Keratinocyte (primary cell): ENCODE measurements around the gene IQCK. TPM values are rescaled to one million over a fixed set of nuclear protein-coding genes. Genes with fewer than 3 reads are reported as not detected.

Source experiments
- DNase-seq: peaks from one replicate; pipeline ENCODE4 v3.0.0-alpha.2; 2011; ENCODE audit warnings: low read depth, missing footprints, low spot score
- FAIRE-seq: peaks from 2 replicates; lab custom pipeline; 2011; peaks lifted over from hg19 to GRCh38; lab: Jason Lieb, UNC
- H2AFZ ChIP-seq: 2 replicates; pipeline ENCODE4 v1.6.0; 2012; ENCODE audit warnings: low read length, control low read depth, inconsistent platforms; ENCODE audit not compliant: control insufficient read depth
- H3K27ac ChIP-seq: 2 replicates; pipeline ENCODE4 v1.5.1; 2011; ENCODE audit warnings: low read length; ENCODE audit not compliant: control insufficient read depth, insufficient read depth
- H3K27me3 ChIP-seq: 3 replicates; pipeline ENCODE4 v1.6.0; 2011; ENCODE audit warnings: low read length; ENCODE audit not compliant: control insufficient read depth, insufficient read depth; ENCODE audit errors: extremely low read depth
- H3K36me3 ChIP-seq, 2 experiments: 2 replicates in 1 of 2; 3 replicates in 1 of 2; pipeline ENCODE4 v1.5.1; 2011; ENCODE audit warnings: low read length in 2 of 2, mild to moderate bottlenecking in 1 of 2; ENCODE audit not compliant: control insufficient read depth in 2 of 2, insufficient read depth in 2 of 2; ENCODE audit errors: extremely low read depth in 1 of 2
- H3K4me1 ChIP-seq: 3 replicates; pipeline ENCODE4 v1.5.1; 2011; ENCODE audit warnings: low read length; ENCODE audit not compliant: control insufficient read depth, insufficient read depth; ENCODE audit errors: extremely low read depth
- H3K4me2 ChIP-seq: 3 replicates; pipeline ENCODE4 v1.6.0; 2011; ENCODE audit warnings: low read depth, low read length; ENCODE audit not compliant: control insufficient read depth, insufficient read depth; ENCODE audit errors: extremely low read depth
- H3K4me3 ChIP-seq, 3 experiments: fragments of 200-600 bp in 1 of 3; sonication (generic) in 1 of 3; 2 replicates in 2 of 3; 3 replicates in 1 of 3; pipeline ENCODE4 v1.5.1; 2011 to 2016; ENCODE audit warnings: low read length in 3 of 3, mild to moderate bottlenecking in 3 of 3, control low read depth in 2 of 3, inconsistent platforms in 1 of 3, low read depth in 1 of 3, mixed read lengths in 1 of 3, mixed run types in 1 of 3, moderate library complexity in 1 of 3; ENCODE audit not compliant: control insufficient read depth in 2 of 3, insufficient read depth in 2 of 3; ENCODE audit errors: extremely low read depth in 1 of 3
- H3K79me2 ChIP-seq: 2 replicates; pipeline ENCODE4 v1.6.0; 2012; ENCODE audit warnings: low read length; ENCODE audit not compliant: control insufficient read depth, insufficient read depth
- H3K9ac ChIP-seq: 3 replicates; pipeline ENCODE4 v1.6.0; 2011; ENCODE audit warnings: low read length; ENCODE audit not compliant: control insufficient read depth, insufficient read depth; ENCODE audit errors: extremely low read depth
- H3K9me1 ChIP-seq: 3 replicates; pipeline ENCODE4 v1.6.0; 2011; ENCODE audit warnings: low read length; ENCODE audit not compliant: control insufficient read depth, insufficient read depth; ENCODE audit errors: extremely low read depth
- H3K9me3 ChIP-seq: 2 replicates; pipeline ENCODE4 v1.5.1; 2012; ENCODE audit warnings: low read depth, low read length; ENCODE audit not compliant: control insufficient read depth
- H4K20me1 ChIP-seq: 3 replicates; pipeline ENCODE4 v1.6.0; 2011; ENCODE audit warnings: low read length; ENCODE audit not compliant: control insufficient read depth, insufficient read depth; ENCODE audit errors: extremely low read depth
- EZH2 ChIP-seq: IDR thresholded peaks from one replicate; pipeline ENCODE4 v1.6.1; 2012; ENCODE audit warnings: inconsistent platforms, mild to moderate bottlenecking, low read length, moderate library complexity
- dilution Hi-C: fragments of 300-500 bp; cut with MboI; formaldehyde crosslinking; loops from one replicate; pipeline ENCODE4 v1.7.0; 2020; ENCODE audit warnings: low sequenced_read_pairs; ENCODE audit not compliant: extremely low pct_ligation_motif_present
- polyA plus RNA-seq, 5 experiments: library from polyadenylated mRNA; depleted of rRNA in 3 of 5; stranded (reverse) in 3 of 5; stranded (forward) in 1 of 5; unstranded in 1 of 5; fragments of >200 nt; gene quantifications; 1 replicate in 1 of 5; 2 replicates in 3 of 5; 3 replicates in 1 of 5; pipeline versions ENCODE4 v1.2.1 to v1.2.3, GENCODE V29; 2011 to 2012; ENCODE audit warnings: missing spikeins in 2 of 5, low read depth in 1 of 5, low replicate concordance in 1 of 5
- TF ChIP-seq, protein P1 (sequence below), 3 experiments: IDR thresholded peaks in 1 of 3; conservative IDR thresholded peaks in 1 of 3; optimal IDR thresholded peaks in 1 of 3; 2 replicates in 2 of 3; 3 replicates in 1 of 3; pipeline versions ENCODE3 to v1.5.1; 2011; ENCODE audit warnings: low read length in 3 of 3, mild to moderate bottlenecking in 3 of 3, moderate library complexity in 2 of 3, control low read depth in 1 of 3, inconsistent platforms in 1 of 3; ENCODE audit not compliant: insufficient read depth in 2 of 3; ENCODE audit errors: extremely low read depth in 1 of 3

The IQCK gene
- polyA plus RNA-seq, 1 donor (not counting 4 experiments of a cell fraction or from before 2014, with no cell fraction given): 9.7 TPM

DNA sequence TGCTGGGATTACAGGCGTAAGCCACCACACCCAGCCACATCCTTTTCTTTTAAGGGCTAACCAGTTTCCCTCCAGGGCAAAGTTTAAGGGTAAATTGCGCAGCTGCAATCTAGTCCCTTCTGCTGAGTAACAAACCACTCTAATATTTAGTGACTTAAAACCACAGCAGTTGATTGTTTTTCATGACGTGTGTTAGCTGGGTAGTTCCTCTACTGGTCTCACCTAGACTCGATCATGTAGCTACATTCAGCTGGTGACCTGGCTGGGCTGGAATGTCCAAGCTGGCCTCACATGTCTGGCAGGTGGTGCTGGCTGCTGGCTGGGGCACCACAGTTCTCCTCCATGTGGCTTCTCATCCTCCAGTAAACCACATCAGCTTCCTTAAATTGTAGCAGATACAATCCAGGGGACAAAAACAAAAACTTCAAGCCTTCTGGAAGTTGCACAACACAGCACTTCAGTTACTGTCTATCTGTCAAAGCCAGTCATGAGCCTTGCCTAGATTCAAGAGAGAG is 91.1 kb downstream of the IQCK start:
- peak; percentile 62 for DNase-seq
- peaks cover 12% of the 10 kb centered on the region for H3K4me1 ChIP-seq
- no peak overlapping the region for H2AFZ ChIP-seq
- H3K9me3 ChIP-seq: peaks cover 2% of the 10 kb centered on the region
- no peak for FAIRE-seq
- H3K4me2 ChIP-seq: no peak overlapping the region
- no peak overlapping the region for H3K4me3 ChIP-seq
- no peak overlapping the region for H3K9ac ChIP-seq
- H3K27ac ChIP-seq: no peak overlapping the region
- H3K36me3 ChIP-seq: no peaks in the 10 kb centered on the region
- H4K20me1 ChIP-seq: no peaks in the 10 kb centered on the region
- H3K79me2 ChIP-seq: no peaks in the 10 kb centered on the region
- H3K9me1 ChIP-seq: no peaks in the 10 kb centered on the region
- no peak for TF ChIP-seq EZH2
- TF ChIP-seq, protein P1, sequence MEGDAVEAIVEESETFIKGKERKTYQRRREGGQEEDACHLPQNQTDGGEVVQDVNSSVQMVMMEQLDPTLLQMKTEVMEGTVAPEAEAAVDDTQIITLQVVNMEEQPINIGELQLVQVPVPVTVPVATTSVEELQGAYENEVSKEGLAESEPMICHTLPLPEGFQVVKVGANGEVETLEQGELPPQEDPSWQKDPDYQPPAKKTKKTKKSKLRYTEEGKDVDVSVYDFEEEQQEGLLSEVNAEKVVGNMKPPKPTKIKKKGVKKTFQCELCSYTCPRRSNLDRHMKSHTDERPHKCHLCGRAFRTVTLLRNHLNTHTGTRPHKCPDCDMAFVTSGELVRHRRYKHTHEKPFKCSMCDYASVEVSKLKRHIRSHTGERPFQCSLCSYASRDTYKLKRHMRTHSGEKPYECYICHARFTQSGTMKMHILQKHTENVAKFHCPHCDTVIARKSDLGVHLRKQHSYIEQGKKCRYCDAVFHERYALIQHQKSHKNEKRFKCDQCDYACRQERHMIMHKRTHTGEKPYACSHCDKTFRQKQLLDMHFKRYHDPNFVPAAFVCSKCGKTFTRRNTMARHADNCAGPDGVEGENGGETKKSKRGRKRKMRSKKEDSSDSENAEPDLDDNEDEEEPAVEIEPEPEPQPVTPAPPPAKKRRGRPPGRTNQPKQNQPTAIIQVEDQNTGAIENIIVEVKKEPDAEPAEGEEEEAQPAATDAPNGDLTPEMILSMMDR (optimal IDR thresholded peaks at IDR 0.05 in 1 of 3, IDR thresholded peaks at IDR 0.05 in 1 of 3, conservative IDR thresholded peaks at IDR 0.05 in 1 of 3; ENCODE audit: extremely low read depth in 1 of 3, insufficient read depth in 2 of 3, low read length in 3 of 3): no peak
- dilution Hi-C loops: no loop called here
- no peaks in the 10 kb centered on the region for H3K27me3 ChIP-seq

DNA sequence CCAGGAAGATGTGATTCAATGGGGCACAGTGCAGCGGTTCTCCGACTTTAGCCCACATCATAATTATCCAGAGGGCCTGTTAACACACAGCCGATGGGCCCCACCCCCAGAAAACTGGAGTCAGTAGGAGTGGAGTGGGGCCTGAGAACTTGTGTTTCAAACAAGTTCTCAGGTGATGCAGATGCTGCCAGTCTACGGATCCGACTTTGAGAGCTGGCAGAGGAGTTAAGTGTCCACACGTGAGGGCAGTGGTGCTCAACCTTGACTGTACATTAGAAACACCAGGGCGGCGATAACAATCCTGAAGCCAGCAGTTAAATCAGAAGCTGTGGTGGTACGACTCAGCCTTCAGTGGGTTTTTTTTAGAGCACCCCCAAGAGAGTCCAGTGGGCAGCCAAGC is 91.6 kb downstream of the IQCK start:
- H3K4me2 ChIP-seq: no peak overlapping the region

More for the DNA sequence above, 91.6 kb downstream of the IQCK start:
- no peak overlapping the region for H3K9ac ChIP-seq
- H3K9me1 ChIP-seq: no peaks in the 10 kb centered on the region
- peaks cover 2% of the 10 kb centered on the region for H3K9me3 ChIP-seq
- H3K79me2 ChIP-seq: no peaks in the 10 kb centered on the region
- no peak overlapping the region for H3K4me3 ChIP-seq
- peaks cover 12% of the 10 kb centered on the region for H3K4me1 ChIP-seq
- H2AFZ ChIP-seq: no peak overlapping the region
- no peaks in the 10 kb centered on the region for H3K36me3 ChIP-seq
- no peak overlapping the region for H3K27ac ChIP-seq
- FAIRE-seq (no peak), DNase-seq (no peak)
- no peaks in the 10 kb centered on the region for H4K20me1 ChIP-seq
- no peaks in the 10 kb centered on the region for H3K27me3 ChIP-seq
- dilution Hi-C loops: no loop called here
- TF ChIP-seq EZH2: no peak
- TF ChIP-seq, protein P1 (optimal IDR thresholded peaks at IDR 0.05 in 1 of 3, IDR thresholded peaks at IDR 0.05 in 1 of 3, conservative IDR thresholded peaks at IDR 0.05 in 1 of 3; ENCODE audit: extremely low read depth in 1 of 3, insufficient read depth in 2 of 3, low read length in 3 of 3): no peak
